Naive thymus-derived CD8-positive, alpha-beta T cell (primary cell): Measurements from ENCODE around the gene REM1. TPM values are rescaled to one million over a fixed set of nuclear protein-coding genes. Genes with fewer than 3 reads are reported as not detected.
"Not testable (repeated sequence)": the region's sequence is repeated elsewhere in the genome, so short reads cannot be mapped to it uniquely, and the experiment has no call there.

Experiments used
- ATAC-seq, 2 donors: fragments of 150-1000 bp; cut with Tn5 transposase in 1 of 2; sonication (Bioruptor Pico), chemical (Tn5 transposase) in 1 of 2; 1 replicate in 1 of 2; 2 replicates in 1 of 2; pipeline ENCODE4 v1.10.0; 2021; ENCODE audit warnings: mild to moderate bottlenecking in 2 of 2, moderate library complexity in 2 of 2
- POLR2A ChIA-PET: fragments of 350-600 bp; sonication (Branson Sonifier 250); formaldehyde crosslinking; loops from one replicate; lab custom pipeline; 2021; ENCODE audit warnings: antibody characterized with exemption; lab: Charles Lee
- DNase-seq, 10 donors: peaks; one replicate each; pipeline versions ENCODE4 v3.0.0 to v3.0.0-alpha.2; 2020 to 2022
- H3K27ac Mint-ChIP-seq, 10 donors: one replicate each; pipeline ENCODE4 v1.8.0; 2020 to 2022; ENCODE audit warnings: mild to moderate bottlenecking in 10 of 10, mixed read lengths in 10 of 10, moderate library complexity in 4 of 10, inconsistent platforms in 1 of 10
- H3K27me3 Mint-ChIP-seq, 5 donors: one replicate each; pipeline ENCODE4 v1.8.0; 2021 to 2022; ENCODE audit warnings: mixed read lengths in 5 of 5
- H3K36me3 Mint-ChIP-seq, 3 donors: one replicate each; pipeline ENCODE4 v1.8.0; 2020 to 2022; ENCODE audit warnings: mixed read lengths in 3 of 3, mild to moderate bottlenecking in 2 of 3, inconsistent platforms in 1 of 3
- H3K4me1 Mint-ChIP-seq, 4 donors: one replicate each; pipeline ENCODE4 v1.8.0; 2021 to 2022; ENCODE audit warnings: mixed read lengths in 4 of 4
- H3K4me3 Mint-ChIP-seq, 10 donors: one replicate each; pipeline ENCODE4 v1.8.0; 2020 to 2022; ENCODE audit warnings: mild to moderate bottlenecking in 10 of 10, mixed read lengths in 10 of 10, moderate library complexity in 6 of 10, inconsistent platforms in 1 of 10
- H3K9me3 Mint-ChIP-seq, 9 donors: one replicate each; pipeline ENCODE4 v1.8.0; 2020 to 2022; ENCODE audit warnings: mixed read lengths in 9 of 9, mild to moderate bottlenecking in 3 of 9, inconsistent platforms in 1 of 9, moderate library complexity in 1 of 9
- polyA plus RNA-seq, 3 donors: library from polyadenylated mRNA; unstranded; fragments of 300-500 nt; fragmentation: Illumina TruSeq; gene quantifications; one replicate each; pipeline ENCODE4 v1.2.3, GENCODE V29; 2021
- total RNA-seq, 8 experiments: library from RNA in 2 of 8; stranded (reverse) in 2 of 8; gene quantifications; one replicate each; pipeline ENCODE4 v1.2.3 and lab custom pipeline; 2021 to 2026

REM1 gene
- total and polyA plus RNA-seq, 5 experiments from 2014 or later = not detected

- H3K36me3 Mint-ChIP-seq, ATAC-seq, DNase-seq, H3K9me3 Mint-ChIP-seq, H3K4me3 Mint-ChIP-seq, POLR2A ChIA-PET, H3K27ac Mint-ChIP-seq: not testable (repeated sequence)
- H3K27me3 Mint-ChIP-seq = peaks cover 16 to 53% (median 18%) of the 10 kb centered on the region in 5 donors
- H3K4me1 Mint-ChIP-seq = peaks cover 0 to 11% (median 3%) of the 10 kb centered on the region in 4 donors
Observed at GRCh38 chr20:31470946-31471345, 4.1 kb upstream of the REM1 start.

- H3K27me3 Mint-ChIP-seq = peaks cover 22 to 60% (median 31%) of the 10 kb centered on the region in 5 donors
- peaks cover 0 to 5% (median 2%) of the 10 kb centered on the region in 3 donors for H3K36me3 Mint-ChIP-seq
- no peak overlapping the region for H3K4me3 Mint-ChIP-seq
- H3K9me3 Mint-ChIP-seq = peaks cover 0 to 5% (median 3%) of the 10 kb centered on the region in 9 donors
- no peak overlapping the region for H3K27ac Mint-ChIP-seq
- POLR2A ChIA-PET = no interaction called here
- ATAC-seq (no peak), DNase-seq (no peak)
- H3K4me1 Mint-ChIP-seq = peaks cover 0 to 11% (median 4%) of the 10 kb centered on the region in 4 donors
Observed at GRCh38 chr20:31472395-31473330, 2.4 kb upstream of the REM1 start.

- Mint-ChIP-seq H3K27ac (no peak overlapping the region), H3K4me1 (peaks cover 0 to 11% (median 4%) of the 10 kb centered on the region in 4 donors), H3K36me3 (peaks cover 0 to 5% (median 2%) of the 10 kb centered on the region in 3 donors), H3K27me3 (peaks cover 22 to 60% (median 38%) of the 10 kb centered on the region in 5 donors), H3K9me3 (peaks cover 0 to 5% (median 3%) of the 10 kb centered on the region in 9 donors), H3K4me3 (no peak overlapping the region)
- POLR2A ChIA-PET = no interaction called here
- ATAC-seq (no peak), DNase-seq (no peak)
Observed at GRCh38 chr20:31473331-31474096, 1.6 kb upstream of the REM1 start.

- ATAC-seq = no peak
- Mint-ChIP-seq H3K27ac (no peak overlapping the region), H3K36me3 (peaks cover 0 to 5% (median 2%) of the 10 kb centered on the region in 3 donors), H3K4me1 (peaks cover 0 to 11% (median 4%) of the 10 kb centered on the region in 4 donors), H3K9me3 (peaks cover 0 to 5% (median 3%) of the 10 kb centered on the region in 9 donors), H3K4me3 (peak overlapping the region in 2 of 10 donors; percentile 18 to 48), H3K27me3 (peaks cover 22 to 63% (median 38%) of the 10 kb centered on the region in 5 donors)
- DNase-seq = no peak
- POLR2A ChIA-PET = no interaction called here
Observed at GRCh38 chr20:31474097-31474436, 1.0 kb upstream of the REM1 start.

- Mint-ChIP-seq H3K36me3 (peaks cover 0 to 5% (median 2%) of the 10 kb centered on the region in 3 donors), H3K9me3 (peaks cover 0 to 5% (median 3%) of the 10 kb centered on the region in 9 donors), H3K27ac (no peak overlapping the region), H3K27me3 (peaks cover 22 to 68% (median 42%) of the 10 kb centered on the region in 5 donors), H3K4me3 (no peak overlapping the region), H3K4me1 (peaks cover 0 to 11% (median 4%) of the 10 kb centered on the region in 4 donors)
- no peak for DNase-seq
- no peak for ATAC-seq
- POLR2A ChIA-PET = no interaction called here
Observed at GRCh38 chr20:31475472-31476293, 595 bp downstream of the REM1 start.

- Mint-ChIP-seq H3K27me3 (peaks cover 22 to 72% (median 44%) of the 10 kb centered on the region in 5 donors), H3K36me3 (peaks cover 0 to 5% (median 2%) of the 10 kb centered on the region in 3 donors), H3K9me3 (peaks cover 0 to 5% (median 3%) of the 10 kb centered on the region in 9 donors), H3K4me1 (peaks cover 0 to 11% (median 5%) of the 10 kb centered on the region in 4 donors), H3K4me3 (no peak overlapping the region), H3K27ac (no peak overlapping the region)
- POLR2A ChIA-PET = no interaction called here
- DNase-seq (no peak), ATAC-seq (no peak)
Observed at GRCh38 chr20:31476294-31476585, 1.2 kb downstream of the REM1 start.

- no peak overlapping the region for H3K27ac Mint-ChIP-seq
- H3K27me3 Mint-ChIP-seq = peaks cover 24 to 77% (median 48%) of the 10 kb centered on the region in 5 donors
- H3K4me3 Mint-ChIP-seq = no peak overlapping the region
- POLR2A ChIA-PET = no interaction called here
- peaks cover 0 to 11% (median 6%) of the 10 kb centered on the region in 4 donors for H3K4me1 Mint-ChIP-seq
- peaks cover 0 to 5% (median 2%) of the 10 kb centered on the region in 3 donors for H3K36me3 Mint-ChIP-seq
- DNase-seq (no peak), ATAC-seq (no peak)
- peaks cover 0 to 5% (median 3%) of the 10 kb centered on the region in 9 donors for H3K9me3 Mint-ChIP-seq
Observed at GRCh38 chr20:31476643-31477215, 1.6 kb downstream of the REM1 start.

GRCh38 chr20:31484001-31484400 is 8.9 kb downstream of the REM1 start:
- Mint-ChIP-seq H3K4me1 (peaks cover 0 to 11% (median 4%) of the 10 kb centered on the region in 4 donors), H3K27ac (no peak overlapping the region), H3K36me3 (peaks cover 0 to 2% (median 0%) of the 10 kb centered on the region in 3 donors), H3K27me3 (peaks cover 13 to 60% (median 39%) of the 10 kb centered on the region in 5 donors), H3K4me3 (no peak overlapping the region), H3K9me3 (no peaks in the 10 kb centered on the region)
- POLR2A ChIA-PET = no interaction called here
- ATAC-seq (no peak), DNase-seq (peak in 1 of 10 donors; percentile 4)

GRCh38 chr20:31485450-31486339 is 10.6 kb downstream of the REM1 start:
- Mint-ChIP-seq H3K4me3 (no peak overlapping the region), H3K4me1 (peaks cover 0 to 11% (median 4%) of the 10 kb centered on the region in 4 donors), H3K27ac (peak overlapping the region in 1 of 10 donors; percentile 21), H3K27me3 (peaks cover 13 to 55% (median 35%) of the 10 kb centered on the region in 5 donors), H3K36me3 (peaks cover 0 to 2% (median 0%) of the 10 kb centered on the region in 3 donors), H3K9me3 (no peaks in the 10 kb centered on the region)
- DNase-seq = no peak
- ATAC-seq = no peak
- POLR2A ChIA-PET = no interaction called here

- H3K9me3 Mint-ChIP-seq = no peaks in the 10 kb centered on the region
- peaks cover 10 to 33% (median 18%) of the 10 kb centered on the region in 5 donors for H3K27me3 Mint-ChIP-seq
- no peak overlapping the region for H3K27ac Mint-ChIP-seq
- peaks cover 0 to 11% (median 2%) of the 10 kb centered on the region in 4 donors for H3K4me1 Mint-ChIP-seq
- POLR2A ChIA-PET = no interaction called here
- DNase-seq (no peak), ATAC-seq (no peak)
- peaks cover 0 to 2% (median 0%) of the 10 kb centered on the region in 3 donors for H3K36me3 Mint-ChIP-seq
- no peak overlapping the region for H3K4me3 Mint-ChIP-seq
Observed at GRCh38 chr20:31488115-31488514, 13.0 kb downstream of the REM1 start.

- Mint-ChIP-seq H3K36me3 (peaks cover 0 to 2% (median 0%) of the 10 kb centered on the region in 3 donors), H3K4me1 (peaks cover 0 to 11% (median 2%) of the 10 kb centered on the region in 4 donors), H3K4me3 (no peak overlapping the region), H3K27ac (no peak overlapping the region), H3K9me3 (no peaks in the 10 kb centered on the region), H3K27me3 (peaks cover 13 to 35% (median 21%) of the 10 kb centered on the region in 5 donors)
- ATAC-seq (no peak), DNase-seq (no peak)
- POLR2A ChIA-PET = no interaction called here
Observed at GRCh38 chr20:31489152-31489551, 14.1 kb downstream of the REM1 start.
